ENCODE results near the gene SDK2.

Gene SDK2

DNA sequence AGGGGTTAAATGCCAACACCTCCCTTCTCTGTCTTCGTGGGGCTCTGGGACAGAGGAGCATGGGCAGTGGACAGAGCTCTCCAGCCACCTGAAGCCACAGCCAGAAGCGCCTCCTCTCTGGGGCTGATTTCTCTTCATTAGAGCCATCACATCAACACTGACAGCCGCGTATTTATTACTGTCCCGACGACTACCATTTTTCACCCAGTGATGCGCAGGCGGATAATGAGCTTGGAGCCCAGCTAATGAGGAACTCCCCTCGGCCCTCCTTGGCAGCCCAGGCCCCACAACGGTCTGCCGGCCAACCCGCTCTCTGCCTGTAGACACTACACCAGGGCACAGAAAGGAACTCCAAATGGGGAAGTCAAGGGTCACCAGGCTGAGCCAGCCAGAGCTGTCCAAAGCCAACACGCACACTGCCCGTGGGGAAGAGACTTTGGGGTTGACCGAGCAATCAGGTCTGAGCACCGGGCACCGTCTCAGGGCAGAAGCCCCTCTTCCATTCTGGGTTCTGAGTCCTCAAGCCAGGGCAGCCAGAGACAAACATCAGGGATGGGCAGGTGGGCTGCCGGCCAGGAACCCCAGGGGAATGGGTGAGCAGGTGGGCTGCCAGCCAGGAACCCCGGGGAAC lies 13.2 kb downstream of the SDK2 start:
- no peak for DNase-seq

DNA sequence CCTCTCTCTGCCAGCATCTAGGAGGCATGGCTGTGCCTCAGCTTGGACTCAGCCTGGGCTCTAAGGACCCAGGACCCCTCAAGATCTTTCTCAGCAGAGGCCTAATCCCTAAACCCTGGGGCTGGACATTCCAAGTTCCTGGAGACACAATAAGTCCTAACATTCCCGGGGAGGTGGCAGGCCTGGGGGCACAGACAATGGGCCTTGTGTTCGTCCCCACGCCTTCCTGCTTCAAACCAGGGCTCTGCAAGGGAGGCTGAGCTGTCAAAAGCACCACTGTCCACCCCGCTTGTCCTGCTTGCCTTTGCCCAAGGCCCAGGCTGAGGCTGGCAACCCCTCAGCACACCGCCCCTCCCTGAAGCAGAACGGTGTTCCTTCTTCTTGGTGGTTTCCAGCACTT lies 13.7 kb downstream of the SDK2 start:
- DNase-seq, result no peak

DNA sequence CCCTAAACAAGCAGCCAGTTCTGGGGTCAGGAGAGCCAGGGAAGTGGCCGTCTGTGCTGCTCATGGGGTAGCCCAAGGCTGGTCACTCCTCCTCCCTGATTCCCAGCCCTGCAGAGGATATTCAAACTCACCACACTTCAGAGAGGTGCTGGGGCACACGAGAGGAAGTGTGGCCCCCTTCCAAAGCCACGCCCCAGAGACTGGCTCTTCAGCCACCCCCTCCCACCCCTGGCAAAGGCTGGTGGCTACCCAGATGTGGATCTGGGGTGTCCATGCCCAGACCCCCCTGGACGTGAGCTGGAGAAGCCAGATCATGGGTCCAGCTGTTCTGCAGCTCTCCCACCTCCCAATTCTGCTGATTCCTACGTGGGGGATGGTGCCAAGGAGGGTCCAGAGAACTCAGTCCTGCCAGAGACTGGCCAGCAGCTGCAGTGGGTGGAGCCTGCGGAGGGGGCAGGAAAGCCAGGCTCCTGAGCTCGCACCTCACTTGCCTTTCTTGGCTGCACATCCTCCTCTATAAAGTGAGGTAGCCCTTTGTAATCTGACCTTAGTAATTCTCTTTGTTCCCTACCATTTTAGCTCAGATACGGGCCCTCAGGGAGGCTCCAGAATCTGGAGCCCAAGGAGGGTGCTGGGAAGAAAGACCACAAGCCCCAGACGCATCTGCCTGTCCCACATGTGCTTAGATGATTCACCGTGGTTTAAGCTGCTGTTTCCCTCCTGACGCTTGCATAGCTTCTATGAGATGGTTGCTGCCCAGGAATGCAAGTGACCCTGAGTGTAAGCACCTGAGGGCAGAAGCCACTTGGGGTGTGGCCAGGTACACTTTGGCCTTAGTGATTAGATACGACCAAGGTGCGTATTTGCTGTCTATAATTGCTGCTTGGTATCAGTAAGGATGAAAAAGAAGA lies 15.3 kb downstream of the SDK2 start:
- DNase-seq, result no peak

DNA sequence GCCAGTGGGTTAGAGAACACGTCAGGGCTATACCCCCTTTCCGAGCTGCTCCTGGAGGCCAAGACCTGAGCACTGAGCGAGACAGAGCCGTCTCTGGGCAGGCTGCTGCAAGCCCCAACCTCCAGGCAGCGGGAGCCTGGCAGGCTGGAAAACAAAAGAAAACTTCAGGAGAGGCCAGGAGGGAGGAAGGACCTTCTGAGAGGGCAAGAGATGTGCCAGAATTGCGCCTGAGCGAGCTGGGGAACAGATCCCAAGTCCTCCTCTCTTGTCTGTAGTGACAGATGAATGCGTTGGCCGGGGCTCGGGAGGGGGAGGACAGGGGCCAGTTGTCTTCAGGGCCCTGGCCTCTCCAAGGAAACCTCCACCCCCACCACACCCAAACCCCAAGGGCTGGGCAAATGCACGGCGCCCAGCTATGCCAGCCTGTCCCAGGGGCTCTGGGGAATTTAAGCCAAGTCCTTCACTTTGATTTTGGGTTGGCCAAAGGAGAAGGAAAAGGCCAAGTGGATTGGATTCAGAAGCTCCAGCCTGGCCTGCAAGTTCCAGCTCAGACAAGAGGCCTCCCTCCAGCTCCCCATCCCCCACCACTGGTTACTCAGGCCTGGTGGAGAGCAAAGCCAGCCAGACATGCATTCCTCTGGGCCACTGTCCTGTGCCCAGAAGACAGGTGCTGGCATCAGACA lies 18.1 kb downstream of the SDK2 start:
- DNase-seq, result no peak

DNA sequence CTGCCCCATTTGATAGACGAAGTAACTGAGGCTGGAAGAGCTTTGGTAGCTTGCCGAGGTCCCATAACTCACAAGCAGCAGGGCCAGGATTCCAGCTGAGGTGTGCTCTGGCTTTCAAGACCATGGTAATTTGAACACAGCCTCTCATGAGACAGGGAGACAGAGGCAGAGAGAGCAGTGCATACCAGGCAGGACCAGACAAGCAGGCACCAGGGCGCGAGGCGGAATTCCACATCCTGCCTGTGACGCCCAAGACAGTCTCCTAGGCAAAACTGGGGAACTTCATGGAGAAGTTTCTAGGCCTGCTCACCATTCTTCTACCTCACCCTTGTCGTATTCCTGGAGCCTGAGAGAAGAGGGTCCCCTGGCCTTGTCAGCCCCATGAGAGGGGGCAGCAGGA lies 19.2 kb downstream of the SDK2 start:
- no peak for DNase-seq

- DNase-seq, result no peak
Measured at GRCh38 chr17:73624496-73624988, 19.7 kb downstream of the SDK2 start.

DNA sequence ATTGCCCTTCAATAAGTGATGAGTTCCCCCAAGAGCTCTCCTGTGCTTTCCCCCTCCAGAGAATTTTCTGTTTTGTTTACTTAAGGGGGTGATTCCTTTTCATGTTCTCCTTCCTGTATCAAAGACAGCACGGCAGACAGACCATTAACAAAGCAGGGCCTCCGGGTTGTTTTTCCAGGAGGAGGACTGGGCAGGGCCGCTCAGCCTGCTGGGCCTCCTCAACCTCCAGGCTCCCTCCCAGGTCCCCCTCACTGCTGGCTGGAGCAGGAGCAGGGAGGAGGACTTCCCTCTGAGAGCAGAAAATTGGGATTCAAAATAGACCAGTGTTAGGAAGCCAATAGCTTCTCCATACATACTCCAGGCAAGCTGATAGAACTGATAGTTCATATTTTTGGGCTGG lies 20.4 kb downstream of the SDK2 start:
- DNase-seq, result no peak

DNA sequence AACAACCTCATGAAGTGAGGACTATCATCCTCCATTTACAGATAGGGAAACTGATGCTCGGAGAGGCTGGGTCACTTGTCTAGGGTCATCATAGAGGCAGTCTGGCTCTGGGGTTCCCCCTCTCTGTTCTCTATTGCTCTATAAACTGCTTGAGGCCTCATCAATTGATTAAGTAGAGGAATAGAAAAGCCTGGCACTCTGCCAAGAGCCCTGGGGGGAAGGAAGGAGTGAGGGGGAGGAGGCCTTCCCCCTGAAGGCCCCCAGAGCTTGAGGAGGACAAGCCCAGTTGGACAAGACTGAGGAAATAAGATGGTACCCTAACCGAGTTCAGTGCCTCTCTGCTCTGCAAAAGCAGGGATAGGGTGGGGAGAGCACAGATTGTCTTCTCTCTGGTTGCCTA lies 21.0 kb downstream of the SDK2 start:
- no peak for DNase-seq

DNA sequence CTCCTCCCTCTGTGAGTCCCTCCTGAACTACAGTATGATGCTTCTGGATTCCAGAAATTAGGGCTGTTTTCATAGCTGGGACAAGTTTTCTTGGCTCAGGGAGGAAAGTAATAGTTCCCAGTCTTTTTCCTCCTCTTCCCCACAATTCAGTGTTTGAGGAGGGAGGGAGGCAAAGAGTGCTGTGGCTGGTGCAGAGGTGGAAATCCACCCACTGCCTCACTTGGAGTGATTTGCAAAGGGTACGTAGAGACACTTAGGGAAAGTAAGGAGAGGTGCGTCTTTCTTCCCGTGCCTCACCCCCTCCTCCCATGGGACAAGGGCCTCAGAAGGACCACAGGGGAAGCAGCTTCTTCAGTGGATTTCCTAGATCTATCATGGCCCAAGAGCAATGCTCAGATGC lies 21.9 kb downstream of the SDK2 start:
- DNase-seq, result no peak

GRCh38 chr17:73621685-73622084 lies 22.6 kb downstream of the SDK2 start:
- no peak for DNase-seq

DNA sequence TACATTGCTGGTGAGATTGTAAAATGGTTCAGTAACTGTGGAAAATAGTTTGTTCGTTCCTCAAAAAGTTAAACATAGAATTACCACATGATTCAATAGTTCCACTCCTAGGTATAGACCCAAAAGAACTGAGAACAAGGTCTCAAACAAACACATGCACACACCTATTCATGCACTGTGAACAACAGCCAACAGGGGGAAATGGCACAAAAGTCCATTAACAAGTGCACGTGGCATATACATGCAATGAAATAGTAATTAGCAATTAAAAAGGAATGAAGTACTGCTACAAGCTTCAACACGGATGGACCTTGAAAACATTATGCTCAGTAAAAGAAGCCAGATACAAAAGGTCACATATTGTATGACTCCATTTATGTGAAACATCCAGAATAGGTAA lies 23.8 kb downstream of the SDK2 start:
- DNase-seq, result no peak

GRCh38 chr17:73617501-73617900 lies 26.7 kb downstream of the SDK2 start:
- no peak for DNase-seq

- no peak for DNase-seq
Measured at GRCh38 chr17:73616873-73617404, 27.3 kb downstream of the SDK2 start.

- DNase-seq, result no peak
Measured at GRCh38 chr17:73616120-73616872, 27.9 kb downstream of the SDK2 start.

- no peak for DNase-seq
Measured at GRCh38 chr17:73614256-73614655, 30.0 kb downstream of the SDK2 start.

GRCh38 chr17:73613271-73614233 lies 30.7 kb downstream of the SDK2 start:
- no peak for DNase-seq

DNA sequence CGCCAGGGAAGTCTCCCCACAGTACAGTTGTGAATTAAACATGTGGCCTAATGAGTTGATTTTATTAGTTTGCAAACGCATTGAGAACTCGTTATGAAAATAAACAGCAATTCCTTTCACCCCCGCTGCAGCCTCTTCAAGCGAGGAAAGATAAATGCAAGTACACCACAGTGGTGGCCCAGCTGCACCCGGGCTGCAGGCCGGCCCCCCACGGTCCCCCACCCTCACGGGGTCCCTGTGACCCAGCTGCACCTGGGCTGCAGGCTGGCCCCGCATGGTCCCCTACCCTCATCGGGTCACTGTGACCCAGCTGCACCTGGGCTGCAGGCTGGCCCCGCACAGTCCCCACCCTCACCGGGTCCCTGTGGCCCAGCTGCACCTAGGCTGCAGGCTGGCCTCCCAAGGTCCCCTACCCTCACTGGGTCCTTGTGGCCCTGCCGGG lies 32.2 kb downstream of the SDK2 start:
- DNase-seq, result no peak

GRCh38 chr17:73611630-73612029 lies 32.6 kb downstream of the SDK2 start:
- no peak for DNase-seq

DNA sequence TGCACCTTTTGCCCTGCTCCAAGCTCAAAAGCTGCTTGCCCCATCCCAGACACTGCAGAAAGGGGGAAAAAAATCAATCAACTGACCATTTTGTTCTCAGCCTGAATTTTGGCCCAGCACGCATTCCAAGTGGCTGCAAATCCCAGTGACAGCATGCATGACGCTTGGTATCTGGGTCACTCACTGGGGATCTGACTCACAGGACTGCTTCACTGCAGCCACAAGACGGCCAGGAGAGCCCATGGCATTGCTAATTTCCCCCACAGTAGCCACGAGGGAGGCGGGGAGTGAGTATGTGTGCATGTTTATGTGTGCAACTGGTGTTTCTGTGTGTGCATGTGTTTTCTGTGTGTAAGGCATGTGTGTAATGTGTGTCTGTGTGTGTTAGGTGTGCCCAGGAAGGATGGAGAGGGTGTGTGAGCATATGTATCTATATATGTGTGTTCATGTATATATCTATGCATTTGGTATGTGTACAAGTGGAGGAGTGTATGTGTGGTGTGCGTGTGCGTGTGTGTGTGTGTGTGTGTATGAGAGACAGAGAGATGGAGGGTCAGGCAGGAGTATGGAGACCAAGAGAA lies 33.8 kb downstream of the SDK2 start:
- no peak for DNase-seq

DNA sequence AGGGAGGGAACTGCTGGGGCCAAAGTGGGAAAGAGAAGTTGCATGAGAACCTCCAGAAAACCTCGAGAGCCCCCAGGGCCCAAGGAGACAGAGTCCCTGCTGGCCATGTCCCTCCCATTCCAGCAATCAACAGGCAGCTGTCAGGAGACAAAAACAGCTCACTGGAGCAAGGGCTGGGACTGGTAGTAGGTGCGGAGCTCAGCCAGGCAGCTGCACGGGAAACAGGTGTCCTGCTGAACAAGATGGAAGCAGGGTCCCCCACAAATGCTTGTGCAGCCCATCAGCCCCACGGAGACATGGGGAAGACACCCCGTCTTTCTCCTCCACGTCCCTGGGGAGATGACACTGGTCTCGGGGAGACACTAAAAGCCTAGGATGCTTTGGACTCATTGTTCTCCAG lies 34.5 kb downstream of the SDK2 start:
- no peak for DNase-seq

- DNase-seq, result no peak
Measured at GRCh38 chr17:73609060-73609459, 35.2 kb downstream of the SDK2 start.
